GM19193 (cell line): Measurements from ENCODE around the gene ASIC4.

ENCODE experiments used
- POLR2A ChIP-seq: IDR thresholded peaks from 4 replicates; pipeline ENCODE4 v1.6.1; 2011; ENCODE audit not compliant: insufficient read depth, insufficient read length; ENCODE audit errors: extremely low read depth

ASIC4 gene, protein sequence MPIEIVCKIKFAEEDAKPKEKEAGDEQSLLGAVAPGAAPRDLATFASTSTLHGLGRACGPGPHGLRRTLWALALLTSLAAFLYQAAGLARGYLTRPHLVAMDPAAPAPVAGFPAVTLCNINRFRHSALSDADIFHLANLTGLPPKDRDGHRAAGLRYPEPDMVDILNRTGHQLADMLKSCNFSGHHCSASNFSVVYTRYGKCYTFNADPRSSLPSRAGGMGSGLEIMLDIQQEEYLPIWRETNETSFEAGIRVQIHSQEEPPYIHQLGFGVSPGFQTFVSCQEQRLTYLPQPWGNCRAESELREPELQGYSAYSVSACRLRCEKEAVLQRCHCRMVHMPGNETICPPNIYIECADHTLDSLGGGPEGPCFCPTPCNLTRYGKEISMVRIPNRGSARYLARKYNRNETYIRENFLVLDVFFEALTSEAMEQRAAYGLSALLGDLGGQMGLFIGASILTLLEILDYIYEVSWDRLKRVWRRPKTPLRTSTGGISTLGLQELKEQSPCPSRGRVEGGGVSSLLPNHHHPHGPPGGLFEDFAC

DNA sequence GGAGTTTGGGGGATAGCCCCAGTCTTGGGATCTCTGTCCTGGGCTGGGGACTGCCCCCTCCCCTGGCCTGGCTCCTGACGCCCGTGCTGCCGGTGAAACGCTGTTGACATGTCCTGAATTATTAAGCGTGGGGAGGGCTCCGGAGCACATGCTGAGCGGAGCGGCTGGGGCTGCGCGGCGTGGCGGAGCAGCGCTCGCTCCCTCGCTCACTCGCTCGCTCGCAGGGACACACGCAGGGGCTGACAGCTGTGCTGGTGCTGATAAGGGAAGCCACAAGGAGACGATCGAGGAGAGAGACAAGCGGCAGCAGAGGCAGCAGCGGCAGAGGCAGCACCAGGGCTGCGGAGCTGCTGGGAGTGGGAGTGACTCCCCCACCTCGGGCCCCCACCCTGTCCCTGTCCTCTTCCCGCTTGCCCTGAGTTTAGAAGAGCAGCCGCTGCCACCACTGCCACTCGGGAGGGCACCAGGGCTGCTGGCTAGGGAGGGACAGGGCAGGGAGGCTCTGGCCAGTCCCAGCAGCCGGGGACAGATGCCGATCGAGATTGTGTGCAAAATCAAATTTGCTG is at the start of gene ASIC4:
ASIC4 (plus strand) TSS at position 287 of the 566 bp plus-strand sequence; CDS start at position 530, 243 bp downstream.
- TF ChIP-seq POLR2A: no peak

DNA sequence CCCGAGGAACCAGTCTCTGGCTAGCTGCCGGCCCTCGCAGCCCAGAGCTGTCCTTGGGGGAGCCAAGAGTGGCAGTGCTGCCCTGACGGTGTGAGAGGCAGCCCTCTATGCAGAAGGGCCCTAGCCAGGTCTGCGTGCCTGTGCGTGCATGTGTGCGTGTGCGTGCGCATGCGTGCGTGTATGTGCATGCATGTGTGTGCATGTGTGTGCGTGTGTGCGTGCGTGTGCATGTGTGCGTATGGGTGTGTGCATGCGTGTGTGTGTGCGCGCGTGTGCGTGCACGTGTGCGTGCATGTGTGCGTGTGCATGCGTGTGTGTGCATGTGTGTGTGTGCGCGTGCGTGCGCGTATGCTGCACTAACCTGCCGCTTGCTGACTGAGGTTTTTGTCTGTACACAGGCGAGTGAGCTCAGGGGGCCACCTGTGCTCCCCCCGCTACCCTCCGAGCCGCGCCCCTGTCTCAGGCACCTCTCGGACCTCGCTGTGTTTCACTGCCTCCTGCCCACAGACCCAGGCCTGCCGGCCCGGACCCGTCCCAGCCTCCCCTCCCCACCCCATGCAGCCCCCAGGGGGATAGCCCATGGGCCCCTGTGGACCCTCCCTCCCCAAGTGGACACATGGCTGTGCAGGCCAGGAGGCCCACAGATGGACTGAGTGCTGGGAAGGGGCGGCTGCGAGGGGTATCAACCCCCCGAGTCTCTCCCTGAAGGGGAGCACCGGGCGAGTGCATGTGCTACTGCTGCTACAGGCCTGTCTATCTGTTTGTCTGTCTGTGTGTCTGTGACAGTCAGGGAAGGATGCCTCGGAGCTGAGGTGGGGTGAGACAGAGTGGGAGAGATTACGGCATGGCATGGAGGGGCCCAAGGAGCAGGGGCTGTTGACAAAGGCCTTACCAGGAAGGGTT is 48.4 kb upstream of the ASIC4 start:
- TF ChIP-seq POLR2A: no peak

DNA sequence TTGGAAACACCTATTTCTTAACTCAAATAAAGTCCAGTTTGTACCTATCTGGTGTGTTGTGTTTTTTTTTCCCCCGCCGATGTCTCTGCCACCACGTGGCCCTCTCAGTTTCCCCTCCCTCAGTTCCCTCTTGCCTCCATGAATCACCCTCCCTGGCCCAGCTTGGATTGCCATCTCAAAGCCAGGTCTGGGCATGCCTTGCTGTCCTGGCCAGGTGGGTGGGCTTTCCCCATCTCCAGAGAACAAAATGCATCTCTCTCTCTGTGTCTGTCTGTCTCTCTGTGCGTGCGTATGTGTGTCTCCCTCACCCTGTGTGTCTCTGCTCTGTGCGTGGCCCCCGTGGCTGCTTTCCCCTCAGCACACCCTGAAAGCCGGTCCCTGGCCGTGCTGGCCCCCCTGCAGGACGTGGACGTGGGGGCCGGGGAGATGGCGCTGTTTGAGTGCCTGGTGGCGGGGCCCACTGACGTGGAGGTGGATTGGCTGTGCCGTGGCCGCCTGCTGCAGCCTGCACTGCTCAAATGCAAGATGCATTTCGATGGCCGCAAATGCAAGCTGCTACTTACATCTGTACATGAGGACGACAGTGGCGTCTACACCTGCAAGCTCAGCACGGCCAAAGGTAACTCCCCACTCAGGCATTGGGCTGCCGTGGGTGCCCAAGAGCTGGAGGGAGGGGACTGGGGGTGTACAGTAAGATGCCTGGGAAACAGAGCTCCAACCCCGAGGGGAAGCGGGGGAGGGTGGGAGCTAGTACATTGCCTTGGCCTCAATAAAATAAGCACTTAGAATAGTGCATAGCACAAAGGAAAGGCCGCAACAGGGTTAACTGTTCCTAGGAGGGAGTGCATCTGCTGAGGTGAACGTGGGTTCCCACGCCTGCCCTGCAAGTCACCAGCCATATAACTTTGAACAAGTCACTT is 47.2 kb upstream of the ASIC4 start:
- no peak for TF ChIP-seq POLR2A

DNA sequence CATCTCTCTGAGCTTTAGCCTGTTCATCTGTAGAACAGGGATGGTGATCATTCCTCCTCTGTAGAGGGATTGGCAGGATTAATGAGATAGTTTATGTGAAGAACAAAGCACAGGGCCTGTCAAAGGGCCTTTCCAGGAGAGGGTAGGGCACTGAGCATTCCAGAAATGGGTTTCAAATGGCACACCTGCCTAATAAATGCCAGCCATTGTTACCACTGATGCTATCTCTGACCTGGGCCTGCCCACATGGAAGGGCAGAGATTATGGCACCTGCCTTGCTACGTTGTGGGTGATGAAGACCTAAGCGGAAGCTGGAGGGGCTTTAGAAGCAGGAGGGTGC is 46.6 kb upstream of the ASIC4 start:
- no peak for TF ChIP-seq POLR2A

DNA sequence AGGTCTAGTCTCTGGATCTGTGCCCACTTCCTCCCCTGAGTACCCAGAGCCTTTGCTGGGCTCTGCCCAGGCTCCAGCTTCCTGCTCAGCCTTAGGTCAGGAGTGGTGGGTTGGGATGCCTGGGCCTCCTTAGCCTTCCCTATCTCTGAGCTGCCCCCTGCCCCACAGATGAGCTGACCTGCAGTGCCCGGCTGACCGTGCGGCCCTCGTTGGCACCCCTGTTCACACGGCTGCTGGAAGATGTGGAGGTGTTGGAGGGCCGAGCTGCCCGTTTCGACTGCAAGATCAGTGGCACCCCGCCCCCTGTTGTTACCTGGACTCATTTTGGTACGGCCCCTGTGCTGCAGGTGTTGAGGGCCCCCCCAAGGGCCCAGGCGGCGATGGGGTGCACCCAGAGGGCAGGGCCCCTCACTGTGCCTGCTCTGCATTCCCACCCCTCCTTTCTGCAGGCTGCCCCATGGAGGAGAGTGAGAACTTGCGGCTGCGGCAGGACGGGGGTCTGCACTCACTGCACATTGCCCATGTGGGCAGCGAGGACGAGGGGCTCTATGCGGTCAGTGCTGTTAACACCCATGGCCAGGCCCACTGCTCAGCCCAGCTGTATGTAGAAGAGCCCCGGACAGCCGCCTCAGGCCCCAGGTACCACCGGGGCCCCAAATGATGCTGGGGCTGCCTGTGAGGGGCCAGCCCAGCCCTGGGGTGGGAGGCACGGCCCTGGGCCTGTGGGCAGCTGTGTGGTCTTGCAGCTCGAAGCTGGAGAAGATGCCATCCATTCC is 45.7 kb upstream of the ASIC4 start:
- TF ChIP-seq POLR2A: no peak

DNA sequence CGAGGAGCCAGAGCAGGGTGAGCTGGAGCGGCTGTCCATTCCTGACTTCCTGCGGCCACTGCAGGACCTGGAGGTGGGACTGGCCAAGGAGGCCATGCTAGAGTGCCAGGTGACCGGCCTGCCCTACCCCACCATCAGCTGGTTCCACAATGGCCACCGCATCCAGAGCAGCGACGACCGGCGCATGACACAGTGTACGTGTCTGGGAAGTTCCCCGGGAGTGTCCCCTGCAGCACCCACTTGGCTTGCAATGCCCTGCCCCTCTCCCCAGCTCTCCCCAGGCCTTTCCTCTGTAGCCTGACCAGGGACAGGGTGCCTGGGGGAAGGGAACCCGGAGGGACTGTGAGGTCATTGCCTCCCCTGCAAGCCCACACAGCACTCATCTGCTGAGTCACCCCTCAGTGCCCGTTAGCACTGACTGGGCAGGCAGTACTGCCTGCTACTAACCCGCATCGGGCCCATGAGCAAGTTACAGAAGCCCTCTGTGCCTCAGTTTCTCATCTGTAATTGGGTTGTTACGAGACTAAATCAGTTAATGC is 45.0 kb upstream of the ASIC4 start:
- TF ChIP-seq POLR2A: no peak

DNA sequence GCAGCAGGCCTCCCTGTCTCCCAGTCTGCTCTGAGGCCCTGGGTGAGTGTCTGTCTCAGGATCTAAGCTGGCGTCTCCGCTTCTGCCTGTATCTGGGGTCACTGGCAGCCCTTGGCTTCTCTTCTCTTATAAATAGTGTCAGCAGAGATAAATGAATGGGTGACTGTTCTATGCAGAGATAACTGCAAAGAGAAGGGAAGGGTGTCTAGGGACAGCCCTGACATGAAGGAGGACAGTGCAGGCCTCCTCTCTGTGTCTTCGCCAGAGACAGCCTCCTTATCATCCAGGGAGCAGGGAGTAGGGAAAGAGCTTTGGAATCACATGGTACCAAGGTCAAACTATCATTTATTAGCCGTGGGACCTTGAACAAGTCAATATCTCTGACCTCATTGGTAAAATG is 43.9 kb upstream of the ASIC4 start:
- no peak for TF ChIP-seq POLR2A

DNA sequence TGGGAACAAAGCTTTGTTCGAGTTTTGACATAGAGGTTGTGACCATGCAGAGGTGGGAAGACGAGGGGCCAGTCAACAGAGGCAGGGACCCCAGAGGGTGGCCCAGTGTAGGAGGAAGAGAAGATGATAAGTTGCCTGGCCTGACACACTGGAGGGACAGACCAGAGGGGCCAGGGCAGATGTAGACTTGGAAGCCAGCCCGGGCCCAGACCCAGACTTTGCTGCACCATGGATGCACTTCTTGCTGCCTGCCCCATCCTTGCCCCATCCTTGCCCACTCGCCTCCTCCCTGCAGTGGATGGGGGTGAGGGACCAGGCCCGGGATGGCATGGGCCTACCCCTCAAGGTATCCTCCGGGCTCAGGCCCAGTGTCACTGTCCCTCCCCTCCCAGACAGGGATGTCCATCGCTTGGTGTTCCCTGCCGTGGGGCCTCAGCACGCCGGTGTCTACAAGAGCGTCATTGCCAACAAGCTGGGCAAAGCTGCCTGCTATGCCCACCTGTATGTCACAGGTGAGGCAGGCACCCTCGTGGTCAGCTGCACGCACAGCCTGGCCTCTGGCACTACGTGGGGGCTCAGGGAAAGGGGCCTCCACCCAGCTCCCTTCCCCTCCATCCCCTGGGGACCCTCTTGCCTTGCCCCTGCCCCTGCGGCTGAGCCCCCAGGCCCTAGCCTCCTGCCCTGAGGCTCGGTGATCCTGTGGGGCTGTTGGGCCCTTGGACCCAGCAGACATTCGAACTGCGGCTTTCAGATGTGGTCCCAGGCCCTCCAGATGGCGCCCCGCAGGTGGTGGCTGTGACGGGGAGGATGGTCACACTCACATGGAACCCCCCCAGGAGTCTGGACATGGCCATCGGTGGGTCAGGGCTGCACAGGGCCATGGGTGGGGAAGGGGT is 42.6 kb upstream of the ASIC4 start:
- no peak for TF ChIP-seq POLR2A

DNA sequence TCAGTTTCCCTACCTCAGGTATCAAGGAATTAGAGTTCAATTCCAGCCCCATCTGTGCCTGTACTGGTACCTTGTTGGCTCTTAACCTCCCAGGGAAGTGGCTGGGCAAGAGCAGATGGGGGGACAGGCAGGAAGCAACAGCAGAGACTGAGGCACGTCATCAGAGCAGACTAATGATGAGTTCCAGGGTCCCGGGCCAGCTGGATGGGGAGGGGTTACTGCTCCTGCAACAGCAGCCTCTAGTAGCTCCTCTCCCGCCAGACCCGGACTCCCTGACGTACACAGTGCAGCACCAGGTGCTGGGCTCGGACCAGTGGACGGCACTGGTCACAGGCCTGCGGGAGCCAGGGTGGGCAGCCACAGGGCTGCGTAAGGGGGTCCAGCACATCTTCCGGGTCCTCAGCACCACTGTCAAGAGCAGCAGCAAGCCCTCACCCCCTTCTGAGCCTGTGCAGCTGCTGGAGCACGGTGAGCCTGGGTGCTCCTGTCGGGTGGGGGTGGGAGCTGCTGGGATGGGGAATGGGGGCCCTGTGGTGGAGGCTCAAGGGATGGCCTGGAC is 41.6 kb upstream of the ASIC4 start:
- TF ChIP-seq POLR2A: no peak

DNA sequence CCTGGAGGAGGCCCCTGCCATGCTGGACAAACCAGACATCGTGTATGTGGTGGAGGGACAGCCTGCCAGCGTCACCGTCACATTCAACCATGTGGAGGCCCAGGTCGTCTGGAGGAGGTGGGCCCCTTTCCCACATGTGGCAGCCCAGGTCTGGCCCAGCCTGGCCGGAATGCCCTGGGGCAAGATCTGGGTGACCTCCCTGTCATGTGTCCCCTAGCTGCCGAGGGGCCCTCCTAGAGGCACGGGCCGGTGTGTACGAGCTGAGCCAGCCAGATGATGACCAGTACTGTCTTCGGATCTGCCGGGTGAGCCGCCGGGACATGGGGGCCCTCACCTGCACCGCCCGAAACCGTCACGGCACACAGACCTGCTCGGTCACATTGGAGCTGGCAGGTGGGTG is 40.8 kb upstream of the ASIC4 start:
- TF ChIP-seq POLR2A: no peak

DNA sequence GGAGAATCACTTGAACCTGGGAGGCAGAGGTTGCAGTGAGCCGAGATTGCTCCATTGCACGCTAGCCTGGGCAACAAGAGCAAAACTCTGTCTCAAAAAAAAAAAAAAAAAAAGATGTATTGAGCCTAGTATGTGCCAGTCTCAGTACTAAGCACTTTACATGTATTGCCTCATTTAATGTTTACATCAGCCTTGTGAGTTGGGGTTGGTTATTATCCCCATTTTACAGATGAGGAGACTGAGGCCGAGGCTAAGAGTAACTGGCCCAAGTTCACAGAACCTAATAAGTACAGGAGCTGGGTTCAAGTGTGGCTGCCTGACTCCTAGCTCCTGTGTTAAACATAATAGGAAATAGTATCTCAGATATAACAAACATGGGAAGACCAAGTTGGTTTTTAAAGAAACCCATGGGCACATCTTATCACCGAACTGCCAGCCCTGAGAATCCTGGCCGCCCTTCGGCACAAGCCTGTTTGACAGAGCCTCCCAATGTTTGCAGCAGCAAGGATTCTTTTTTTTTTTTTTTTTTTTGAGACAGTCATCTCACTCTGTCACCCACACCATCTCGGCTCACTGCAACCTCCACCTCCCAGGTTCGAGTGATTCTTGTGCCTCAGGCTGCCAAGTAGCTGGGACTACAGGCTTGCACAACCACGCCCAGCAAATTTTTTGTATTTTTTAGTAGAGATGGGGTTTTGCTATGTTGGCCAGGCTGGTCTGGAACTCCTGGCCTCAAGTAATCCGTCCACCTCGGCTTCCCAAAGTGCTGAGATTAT is 39.8 kb upstream of the ASIC4 start:
- no peak for TF ChIP-seq POLR2A
